ENCODE results near the gene ABI1.

DNA sequence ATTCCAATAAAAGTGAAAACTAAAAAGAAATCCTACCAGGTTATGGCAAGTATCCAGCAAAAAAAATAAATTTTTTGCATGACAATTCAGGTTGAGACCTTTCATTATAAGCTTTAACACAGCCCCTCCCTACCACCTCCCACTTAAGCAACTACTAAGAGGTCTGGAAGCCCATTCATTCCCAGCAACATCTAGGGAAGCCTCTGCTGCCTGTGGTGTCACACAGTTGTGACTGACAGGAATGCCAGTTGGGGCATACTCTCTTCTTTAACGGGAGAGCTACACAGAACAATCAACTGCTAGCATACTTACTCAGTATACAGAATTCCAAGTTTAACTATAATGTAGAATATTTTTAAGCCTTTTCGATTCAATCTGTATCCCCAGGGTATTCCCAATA lies 27.8 kb downstream of the ABI1 start:
- TF ChIP-seq, protein P1, sequence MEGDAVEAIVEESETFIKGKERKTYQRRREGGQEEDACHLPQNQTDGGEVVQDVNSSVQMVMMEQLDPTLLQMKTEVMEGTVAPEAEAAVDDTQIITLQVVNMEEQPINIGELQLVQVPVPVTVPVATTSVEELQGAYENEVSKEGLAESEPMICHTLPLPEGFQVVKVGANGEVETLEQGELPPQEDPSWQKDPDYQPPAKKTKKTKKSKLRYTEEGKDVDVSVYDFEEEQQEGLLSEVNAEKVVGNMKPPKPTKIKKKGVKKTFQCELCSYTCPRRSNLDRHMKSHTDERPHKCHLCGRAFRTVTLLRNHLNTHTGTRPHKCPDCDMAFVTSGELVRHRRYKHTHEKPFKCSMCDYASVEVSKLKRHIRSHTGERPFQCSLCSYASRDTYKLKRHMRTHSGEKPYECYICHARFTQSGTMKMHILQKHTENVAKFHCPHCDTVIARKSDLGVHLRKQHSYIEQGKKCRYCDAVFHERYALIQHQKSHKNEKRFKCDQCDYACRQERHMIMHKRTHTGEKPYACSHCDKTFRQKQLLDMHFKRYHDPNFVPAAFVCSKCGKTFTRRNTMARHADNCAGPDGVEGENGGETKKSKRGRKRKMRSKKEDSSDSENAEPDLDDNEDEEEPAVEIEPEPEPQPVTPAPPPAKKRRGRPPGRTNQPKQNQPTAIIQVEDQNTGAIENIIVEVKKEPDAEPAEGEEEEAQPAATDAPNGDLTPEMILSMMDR (conservative IDR thresholded peaks at IDR 0.05; ENCODE audit: low read depth, low read length) = no peak
- TF ChIP-seq EZH2 (IDR thresholded peaks at IDR 0.05; ENCODE audit: low read length, unreplicated experiment) = no peak

All from PC-3 (cell line).